LHCN-M2 (cell line): ENCODE results near the gene SLAMF9. TPM values are rescaled to one million over a fixed set of nuclear protein-coding genes. Genes with fewer than 3 reads are reported as not detected.
A peak's percentile ranks its signal among the peaks of the same experiment; 100 is the strongest.

Source experiments
- DNase-seq: peaks from one replicate; pipeline ENCODE4 v3.0.0-alpha.2; 2012; ENCODE audit warnings: low read depth
- total RNA-seq: library from RNA; depleted of rRNA; stranded (reverse); fragments of >200 nt; gene quantifications from 2 replicates; pipeline ENCODE4 v1.2.3, GENCODE V29; 2014

The SLAMF9 gene
- total RNA-seq, 1 experiment from 2014 or later, result not detected

DNA sequence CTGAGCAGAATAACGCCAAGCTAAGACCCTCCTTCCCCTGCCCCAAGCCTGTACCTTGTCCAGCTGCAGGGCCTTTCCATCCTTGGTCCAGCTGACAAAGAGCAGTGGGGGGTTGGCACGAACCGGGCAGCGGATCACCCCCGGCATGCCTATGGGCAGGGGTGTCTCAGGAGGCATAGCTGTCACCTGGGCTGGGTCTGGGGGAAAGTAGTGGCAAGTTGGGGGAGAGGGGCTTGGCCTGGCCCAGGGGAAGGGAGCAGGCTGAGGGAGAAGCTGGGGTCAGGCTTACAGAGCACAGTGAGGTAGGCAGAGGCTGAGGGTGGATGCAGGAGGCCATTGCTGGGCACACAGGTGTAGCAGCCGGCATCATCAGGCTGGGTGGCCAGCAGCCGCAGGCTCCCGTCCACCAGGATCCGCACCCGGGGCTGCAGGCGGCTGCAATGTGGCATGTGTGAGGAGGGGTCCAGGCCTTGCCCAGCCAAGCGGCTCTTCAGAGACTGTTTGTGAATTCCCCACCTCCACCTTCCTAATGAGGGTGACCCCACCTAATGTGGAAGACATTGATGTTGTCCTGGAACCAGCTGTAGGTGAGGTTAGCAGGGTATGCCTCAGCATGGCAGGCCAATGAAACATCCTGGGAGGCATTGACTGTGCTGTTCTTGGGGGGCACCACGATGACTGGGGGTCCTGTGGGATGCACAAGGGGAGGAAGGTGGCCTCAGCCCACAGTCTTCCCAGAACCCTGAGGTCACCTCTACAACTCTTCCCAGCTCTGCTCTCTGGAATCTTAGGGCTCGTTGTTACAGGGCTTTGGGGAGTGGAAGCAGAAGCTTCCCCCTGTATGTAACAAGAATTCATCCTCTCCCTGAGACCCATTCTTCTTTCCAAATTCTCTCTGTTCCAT lies 19.6 kb downstream of the SLAMF9 start:
- no peak for DNase-seq

DNA sequence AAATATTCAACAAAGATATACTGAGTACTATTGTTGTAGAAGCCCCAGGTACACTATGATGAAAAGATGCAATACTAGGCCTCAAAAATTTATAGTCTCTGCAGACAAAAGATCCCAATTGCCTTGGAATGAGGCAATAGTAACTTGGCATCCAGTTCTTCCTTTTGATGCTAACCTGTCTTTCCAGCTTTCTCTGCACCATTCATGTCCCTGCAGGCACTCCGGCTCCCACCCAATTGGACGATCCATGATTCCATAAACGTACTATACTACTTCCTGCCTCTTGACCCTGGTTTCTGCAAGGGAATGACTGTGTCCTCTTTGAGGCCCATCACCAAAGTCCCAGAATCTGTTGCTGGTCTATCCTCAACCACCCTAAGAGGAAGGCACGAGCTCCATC lies 20.7 kb downstream of the SLAMF9 start:
- no peak for DNase-seq

DNA sequence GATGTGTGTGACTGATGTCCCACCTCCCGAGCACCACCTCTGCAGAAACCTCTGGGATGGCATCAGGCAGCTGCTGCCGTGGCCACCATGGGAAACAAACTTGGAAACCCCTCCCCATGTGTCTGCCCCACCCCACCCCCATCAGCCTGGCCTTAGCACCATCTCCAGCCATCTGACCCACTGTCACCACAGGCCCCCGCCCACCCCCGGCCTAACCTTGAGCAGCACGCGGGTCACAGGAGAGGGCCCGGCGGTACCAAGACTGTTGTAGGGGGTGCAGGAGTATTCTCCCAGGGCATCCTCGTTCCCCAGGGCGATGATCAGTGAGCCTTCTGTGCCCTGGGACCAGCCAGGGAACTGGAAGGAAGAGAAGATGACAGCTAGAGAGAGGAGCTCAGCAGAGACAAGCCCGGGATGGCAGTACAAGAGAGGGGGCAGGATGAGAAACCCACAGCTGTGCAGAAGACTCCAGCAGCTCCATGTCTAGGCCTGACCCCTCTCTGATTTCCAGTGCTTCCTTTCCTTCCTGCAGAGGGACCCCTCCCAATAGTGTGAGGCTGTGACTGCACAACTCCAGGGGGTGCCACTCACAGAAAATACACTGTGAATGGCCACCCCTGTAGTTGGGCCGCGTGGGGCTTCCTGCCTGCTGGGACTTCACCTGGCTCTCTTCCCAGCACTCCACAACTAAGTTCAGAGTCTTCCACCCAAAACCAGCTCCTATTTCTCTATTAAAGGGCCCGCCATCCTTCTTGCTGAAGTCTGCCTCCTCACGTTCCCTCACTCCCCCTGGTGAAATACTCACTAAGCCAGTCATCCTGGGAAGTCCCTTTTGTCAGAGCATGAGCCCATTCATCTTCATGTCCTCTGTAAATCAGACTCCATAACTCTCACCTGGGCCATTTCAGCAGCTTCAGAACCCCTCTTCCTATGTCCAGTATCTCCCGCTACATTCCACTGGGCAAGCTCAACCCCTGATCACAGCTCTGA lies 21.4 kb downstream of the SLAMF9 start:
- no peak for DNase-seq

DNA sequence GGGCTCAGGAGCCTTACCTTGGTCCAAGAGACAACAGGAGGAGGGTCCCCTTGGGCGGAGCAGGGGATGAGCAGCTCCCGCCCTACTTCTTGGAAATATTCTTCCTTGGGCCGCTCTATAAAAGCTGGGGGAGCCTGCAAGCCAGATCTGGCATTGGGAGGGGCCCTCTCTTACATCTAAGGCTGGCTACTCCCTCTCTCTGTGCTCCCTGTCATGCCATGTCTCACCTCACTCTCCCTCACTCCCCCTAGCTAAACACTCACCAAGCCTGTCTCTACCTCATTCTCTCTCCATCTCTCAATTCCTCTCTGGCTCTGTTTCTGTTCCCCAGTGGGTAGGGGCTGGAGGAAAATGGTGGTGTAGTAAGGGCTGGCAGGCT lies 22.3 kb downstream of the SLAMF9 start:
- DNase-seq, result no peak

DNA sequence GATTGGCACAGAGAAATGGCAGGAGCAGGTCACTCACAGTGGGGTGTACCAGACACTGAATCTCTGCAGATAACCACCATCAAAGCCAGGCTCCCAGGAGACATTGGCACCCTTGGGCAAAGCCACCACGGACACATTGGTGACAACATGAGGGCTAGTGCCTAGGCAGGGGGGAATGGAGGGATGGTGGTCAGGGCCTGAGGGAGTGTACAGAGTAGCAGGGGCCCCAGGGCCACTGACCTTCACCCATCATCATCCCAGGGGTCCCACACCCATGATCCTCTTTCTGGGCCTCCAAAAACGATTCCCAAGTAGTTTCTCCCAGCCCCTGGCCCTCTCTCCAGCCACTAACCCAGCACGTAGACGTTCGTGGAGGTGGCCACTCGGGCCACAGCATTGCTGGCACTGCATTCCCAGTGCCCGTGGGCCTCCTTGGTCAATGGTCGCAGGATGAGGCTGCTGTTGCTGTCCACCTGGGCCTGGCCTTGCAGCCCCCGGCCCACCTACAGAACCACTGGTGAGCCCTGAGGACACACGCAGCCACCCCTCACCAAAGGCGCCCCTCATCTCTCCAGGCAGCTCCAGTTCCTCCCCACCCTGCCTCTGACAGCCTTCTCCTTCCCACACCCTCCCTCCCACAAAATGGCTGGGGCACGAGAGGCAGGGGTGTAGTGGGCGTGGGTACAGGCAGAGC lies 22.8 kb downstream of the SLAMF9 start:
- DNase-seq, result no peak

DNA sequence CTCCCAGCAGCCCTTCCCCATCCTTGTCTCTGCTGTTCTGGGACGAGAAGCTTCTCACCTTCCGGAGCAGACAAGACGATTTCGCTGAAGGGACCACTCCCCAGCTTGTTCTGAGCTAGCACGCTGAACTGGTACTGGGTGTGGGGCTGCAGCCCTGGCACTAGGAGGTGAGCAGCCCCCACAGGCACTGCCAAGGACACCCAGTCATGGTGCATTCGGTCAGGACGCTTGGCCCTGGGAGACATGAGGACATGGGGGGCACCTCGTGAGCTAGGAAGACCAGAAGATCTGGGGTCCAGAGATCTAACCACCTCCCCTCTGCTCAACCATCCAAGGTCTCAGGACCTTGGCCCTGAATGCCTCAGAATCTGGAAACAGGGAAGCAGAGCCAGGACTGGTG lies 23.4 kb downstream of the SLAMF9 start:
- no peak for DNase-seq

DNA sequence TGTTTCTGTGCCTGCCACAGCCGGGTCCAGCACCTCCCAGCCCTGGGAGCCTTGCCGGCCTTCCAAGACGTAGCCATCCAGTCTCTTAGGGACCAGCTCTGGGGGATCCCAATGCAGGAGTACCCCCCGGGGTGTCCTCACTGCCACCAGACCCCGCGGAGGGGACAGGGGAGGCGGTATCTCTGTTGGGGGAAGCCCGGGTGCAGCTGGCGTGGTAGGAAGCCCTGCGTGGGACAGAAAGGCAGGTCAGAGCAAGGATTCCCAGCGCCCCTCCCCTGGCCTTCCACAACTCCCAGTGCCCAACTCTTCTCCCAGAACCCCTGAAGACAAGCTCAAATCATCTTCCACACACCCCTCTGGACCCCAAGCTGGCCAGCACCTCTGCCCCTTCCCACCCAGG lies 23.8 kb downstream of the SLAMF9 start:
- no peak for DNase-seq

DNA sequence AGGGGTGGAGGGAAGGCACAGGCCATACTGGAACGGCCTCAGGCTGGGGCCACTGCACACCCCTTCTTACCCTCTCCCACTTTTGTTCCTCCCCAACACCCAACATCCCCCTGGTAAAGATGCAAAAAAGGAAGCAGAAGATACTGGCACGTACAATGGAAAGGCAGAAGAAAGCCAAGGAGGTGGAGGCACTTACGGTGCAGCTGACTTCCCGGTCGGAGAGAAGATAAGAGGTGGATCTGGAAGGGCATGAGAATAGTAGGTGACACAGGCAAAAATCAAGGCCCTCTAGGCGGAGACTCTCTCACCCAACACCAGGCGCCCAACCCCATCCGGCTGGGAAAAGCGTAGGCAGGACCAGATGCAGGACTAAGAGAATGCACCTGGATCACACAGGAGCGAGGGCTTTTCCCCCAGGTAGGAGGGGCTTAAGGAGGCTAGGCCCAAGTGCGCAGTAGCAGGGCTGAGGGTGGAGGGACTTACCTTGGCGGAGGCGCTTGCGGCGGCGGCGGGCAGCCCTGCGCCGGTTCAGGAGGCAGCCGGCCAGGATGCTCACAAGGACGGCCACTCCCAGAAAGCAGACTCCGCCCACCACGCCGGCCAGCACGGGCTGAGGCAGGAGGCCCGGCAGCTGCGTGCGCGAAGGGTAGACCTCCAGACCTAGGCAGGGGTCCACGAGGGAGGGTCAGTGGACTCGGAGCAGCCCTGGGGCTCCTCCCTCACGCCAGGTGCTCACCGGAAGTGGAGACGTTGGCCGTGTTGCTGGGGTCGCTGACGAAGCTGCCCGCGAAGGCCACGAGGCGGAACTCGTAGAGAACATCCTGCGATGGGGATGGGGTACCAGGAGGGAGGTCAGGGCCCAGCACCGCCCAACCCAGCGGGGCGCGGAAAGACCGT lies 24.6 kb downstream of the SLAMF9 start:
- no peak for DNase-seq

DNA sequence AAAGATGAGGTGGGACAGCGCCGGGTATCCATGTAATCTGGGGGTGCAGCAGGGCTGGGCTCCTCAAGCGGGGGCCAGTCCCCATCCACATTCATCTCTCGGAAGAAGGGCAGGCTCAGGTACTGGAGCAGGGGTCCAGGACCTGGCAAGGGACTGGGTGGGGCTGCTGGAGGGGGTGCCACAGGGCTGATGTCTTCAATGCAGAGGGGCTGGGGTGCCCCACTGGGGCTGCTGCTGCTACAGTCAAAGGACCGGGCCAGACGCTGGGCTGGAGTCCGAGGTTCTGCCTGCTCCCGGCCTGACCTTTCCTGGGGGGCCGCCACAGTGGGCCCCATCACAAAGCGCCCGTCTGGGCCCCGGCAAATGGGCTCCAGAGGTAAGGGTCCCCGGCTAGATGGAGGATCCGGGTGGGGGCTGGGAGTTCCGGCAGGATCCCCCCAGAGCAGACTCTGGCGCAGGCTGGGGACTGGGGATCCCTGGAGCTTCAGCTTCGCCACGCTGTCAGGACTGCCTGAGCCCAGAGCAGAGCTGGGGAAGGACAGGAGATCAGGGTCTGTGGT lies 25.5 kb downstream of the SLAMF9 start:
- DNase-seq, result no peak

DNA sequence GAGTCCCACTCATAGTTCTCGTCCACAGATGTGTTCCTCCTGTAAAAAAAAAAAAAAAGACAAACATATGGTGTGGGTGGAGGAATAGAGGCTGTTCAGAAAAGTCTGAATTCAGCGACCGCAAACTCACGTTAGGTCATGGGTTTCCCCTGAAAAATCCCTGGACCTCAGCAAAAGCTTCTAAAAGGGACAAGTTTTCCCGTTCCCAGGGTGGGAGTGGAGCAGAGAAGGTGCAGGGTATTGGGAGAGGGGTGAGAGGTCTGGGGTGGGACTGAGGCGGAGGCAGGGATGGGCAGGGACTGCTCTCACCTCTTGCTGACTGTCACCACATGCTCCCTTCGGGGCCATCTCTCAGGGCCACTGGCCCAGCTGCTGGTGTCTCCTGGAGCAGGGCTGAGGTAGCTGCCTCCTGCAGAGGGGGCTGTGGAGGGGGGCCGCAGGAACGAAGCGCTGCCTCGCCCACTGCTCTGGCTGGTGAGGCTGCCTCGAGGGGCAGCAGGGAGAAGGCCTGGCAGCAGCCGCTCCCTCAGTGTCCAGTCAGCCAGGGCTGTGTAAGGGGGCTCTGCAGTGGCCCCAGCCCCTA lies 26.1 kb downstream of the SLAMF9 start:
- no peak for DNase-seq

DNA sequence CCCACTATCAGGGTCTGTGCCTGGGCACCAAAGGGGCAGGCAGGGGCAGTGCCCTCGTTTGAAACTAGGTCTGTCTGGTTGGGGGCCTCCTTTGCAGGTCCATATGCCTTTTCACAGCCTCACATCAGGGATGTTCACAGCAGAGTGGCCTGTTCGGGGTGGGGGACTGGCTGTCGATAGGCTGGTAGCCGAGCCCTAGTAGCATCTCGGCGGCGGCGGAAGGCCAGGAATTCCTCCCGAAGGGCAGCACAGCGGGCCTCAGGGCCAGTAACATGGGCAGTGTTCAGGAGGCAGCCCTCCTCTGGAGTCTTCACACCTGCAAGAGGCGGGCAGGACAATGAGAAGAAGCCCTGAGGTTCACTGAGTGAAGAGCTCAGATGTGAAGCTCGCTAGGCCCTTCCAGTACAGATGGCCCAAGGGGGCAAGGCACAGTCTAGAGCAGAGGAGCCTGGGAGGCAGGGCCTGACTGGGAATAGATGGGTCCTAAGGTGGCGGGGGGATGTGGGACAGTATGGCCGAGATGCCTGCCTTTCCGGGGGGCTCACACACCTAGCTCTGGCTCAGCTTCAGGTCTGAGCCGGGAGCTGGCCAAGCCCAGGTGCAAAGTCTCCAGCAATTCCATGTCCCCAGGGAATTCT lies 26.7 kb downstream of the SLAMF9 start:
- DNase-seq, result no peak

DNA sequence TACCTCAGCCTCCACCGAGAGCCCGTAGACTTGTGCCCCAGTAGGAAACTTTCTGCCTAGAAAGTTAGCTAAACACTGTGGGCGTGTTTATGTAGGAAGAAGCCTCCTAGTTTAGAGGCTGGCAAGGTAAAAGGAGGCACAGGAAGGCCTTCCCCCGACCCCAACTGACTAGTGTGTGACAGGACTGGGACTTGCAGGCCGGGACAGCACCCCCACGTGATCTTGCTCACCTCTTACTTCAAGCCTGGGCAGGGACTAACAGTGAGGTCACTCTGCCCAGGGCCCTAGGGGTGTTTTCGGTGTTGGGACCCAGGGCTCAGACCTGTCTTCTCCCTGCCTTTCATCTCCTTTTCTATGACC lies 28.3 kb downstream of the SLAMF9 start:
- DNase-seq, result no peak

DNA sequence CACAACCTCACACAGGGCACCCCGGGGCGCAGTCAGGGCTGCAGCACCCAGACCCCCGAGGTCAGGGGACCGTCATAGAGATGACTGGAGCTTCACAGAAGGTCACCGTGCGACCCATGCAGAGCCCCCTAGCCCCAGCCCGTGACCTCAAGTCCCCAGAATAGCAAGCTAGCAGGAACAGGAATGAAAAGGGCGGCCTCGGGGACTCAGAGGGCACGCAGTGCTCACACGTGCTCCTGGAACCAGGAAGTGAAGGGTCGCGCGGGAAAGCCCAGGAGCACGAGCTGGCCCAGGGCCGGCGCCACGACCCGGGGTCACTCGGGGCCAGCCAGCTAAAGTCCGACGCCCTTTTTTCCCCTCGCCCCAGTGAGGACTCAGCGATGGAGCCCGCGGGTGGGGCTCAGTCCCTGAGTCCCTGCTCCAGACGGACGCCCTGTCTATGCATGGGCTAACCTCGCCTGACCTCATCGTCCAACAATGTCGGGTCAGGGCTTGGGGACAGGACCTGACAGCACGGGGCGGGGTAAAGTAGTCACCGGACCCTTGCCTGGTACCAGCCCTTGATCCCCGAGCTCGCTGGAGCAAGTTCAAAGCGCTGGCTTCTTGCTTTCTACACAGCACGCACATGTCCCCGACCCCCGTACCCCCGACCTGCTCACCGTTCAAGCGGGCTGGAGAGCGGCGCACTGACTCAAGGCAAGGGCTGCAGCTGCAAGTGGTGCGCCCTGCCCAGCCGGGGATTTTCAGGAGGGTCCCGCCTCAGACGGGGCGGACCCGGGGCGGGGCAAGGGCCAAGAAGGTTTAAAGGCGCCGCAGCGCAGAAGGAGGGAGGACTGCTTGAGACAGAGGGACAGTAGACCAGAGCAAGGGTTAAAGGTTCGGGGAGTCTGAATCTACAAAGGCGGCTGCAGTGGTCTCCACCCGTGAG lies 29.0 kb downstream of the SLAMF9 start, which contains the start of gene TAGLN2:
TAGLN2 (minus strand) TSS at position 717 of the 928 bp plus-strand sequence. CDS start 4,998 bp downstream, outside the sequence.
- DNase-seq, result peak; percentile 89

DNA sequence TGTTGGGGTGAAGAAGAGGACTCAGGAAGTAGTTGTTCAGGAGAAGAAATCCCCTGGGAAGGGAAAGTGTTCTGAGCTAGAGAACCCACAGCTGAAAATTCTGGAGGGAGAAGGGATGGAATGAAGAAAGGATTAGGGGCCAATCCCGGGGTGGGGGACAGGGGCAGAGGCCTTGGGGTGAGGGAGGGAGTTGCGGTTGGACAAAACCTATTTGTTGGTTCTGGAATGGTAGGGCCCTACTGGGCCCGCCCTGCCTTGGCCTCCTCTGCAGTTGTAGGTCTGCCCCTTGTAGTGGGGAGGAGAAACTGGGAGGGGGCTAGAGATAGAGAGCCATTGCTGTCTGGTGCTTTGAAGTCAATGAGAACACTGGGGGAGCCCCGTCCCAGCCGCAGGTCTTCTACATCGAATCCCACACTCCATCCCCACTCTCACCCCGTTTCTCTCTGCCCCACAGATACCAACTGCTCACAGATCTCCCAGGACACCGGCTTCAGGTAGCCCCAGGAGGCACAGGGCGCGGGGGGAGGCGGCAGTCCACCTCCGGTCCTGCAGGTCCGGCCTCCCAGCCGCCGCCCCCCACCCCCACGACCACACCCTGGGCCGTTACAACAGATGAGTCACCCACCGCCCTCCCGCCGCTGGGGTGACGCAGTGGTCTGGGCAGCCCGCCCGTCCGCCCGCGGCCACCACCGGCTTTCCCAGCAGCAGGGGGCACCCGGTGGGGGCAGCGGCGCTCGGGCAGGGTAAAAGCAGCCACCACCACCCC lies 29.8 kb downstream of the SLAMF9 start:
- peak; percentile 85 for DNase-seq

DNA sequence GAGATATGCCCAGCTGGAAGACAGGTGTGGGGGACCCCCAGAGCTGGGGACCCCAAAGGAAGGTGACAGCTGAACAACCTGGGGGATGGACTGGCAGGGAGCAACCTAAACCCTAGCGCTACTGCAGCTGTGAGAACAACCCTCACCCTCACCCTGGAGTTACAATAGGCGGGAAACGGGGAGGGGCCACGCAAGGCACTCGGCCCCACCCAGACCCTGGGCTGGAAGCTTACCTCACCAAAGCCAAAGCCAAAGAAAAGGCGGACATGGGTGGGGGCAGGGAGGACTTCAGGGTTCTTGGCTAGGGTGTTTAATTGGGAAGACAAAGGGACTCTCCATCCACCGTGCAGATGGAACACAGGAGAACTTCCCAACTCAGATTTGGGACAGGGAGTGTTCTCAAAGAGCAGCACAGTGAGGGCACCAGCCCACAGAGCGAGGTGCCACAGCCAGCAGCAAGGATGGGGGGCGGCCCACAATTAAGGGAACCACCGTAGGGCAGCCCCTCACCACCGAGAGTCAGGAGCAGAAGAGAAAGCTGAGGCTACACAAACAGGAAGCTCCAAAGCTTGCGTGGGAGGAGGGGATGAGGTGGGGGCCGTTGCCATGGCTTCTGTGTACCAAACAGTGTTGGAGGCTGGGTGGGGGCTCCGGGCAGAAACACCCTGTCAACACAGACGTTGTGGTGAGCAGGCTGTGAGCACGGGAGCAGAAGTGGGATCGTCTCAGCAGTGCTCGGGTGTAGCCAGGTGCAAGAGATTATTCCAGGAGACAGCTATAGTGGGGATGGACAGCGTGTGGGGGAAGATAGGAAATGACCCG lies 30.6 kb downstream of the SLAMF9 start:
- peak; percentile 80 for DNase-seq

DNA sequence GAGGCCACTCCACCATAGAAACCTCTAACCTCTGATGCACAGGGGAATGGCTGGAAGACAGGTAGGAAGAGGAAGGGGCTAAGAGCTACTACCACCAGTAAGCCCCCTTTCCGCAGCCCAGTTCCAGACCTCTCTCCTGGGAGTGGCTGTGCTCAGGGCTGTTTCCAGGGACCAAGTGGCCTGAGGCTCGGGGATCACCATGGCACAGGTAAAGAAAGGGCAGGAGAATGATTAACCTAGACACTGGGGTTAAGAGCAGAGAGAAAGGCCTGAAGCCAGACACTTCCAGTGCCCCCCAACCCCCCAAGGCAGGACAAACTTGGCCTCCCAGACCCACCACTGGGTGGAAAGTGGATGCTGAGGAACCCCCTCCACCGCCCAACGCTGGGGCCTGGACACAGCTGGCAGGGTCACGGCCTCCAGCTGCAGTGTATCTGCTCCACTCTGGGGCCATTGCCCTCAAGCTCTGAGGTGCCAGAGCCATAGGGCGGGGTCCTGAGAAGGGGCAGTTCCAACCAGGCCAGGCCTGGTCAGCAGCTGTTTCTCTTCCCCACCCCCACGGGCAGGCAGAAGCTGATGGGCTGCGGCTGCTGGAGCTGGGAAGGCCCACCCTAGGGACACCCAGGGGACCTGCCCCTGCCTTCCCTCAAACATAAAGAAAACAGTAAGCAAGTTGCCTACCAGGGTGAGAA lies 31.4 kb downstream of the SLAMF9 start:
- peak; percentile 83 for DNase-seq
